ENCODE data around the gene DOCK8. TPM values are rescaled to one million over a fixed set of nuclear protein-coding genes. Genes with fewer than 3 reads are reported as not detected.

DOCK8 gene
- total and polyA plus RNA-seq, 2 of the 4 experiments (the other 2 are of a cell fraction) = not detected

DNA sequence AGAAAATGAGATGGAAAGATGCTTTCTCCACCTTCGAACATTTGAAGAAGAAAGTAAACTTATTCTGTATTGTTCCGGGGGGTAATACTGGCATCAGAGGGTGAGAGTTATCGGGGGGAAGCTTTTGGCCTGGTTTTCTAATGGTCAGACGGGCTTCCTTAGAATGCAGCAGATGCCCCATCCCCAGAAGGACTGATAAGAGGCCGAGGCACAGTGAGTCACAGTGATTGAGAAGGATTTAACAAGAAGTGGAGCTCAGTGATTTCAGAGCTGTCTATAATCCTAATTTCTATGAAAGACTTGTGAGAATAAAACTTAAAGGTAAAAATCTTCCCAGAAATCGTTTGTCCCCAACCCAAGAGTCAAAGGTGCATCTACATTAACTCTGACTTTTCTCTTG, 123.9 kb downstream of the DOCK8 start:
- no peak overlapping the region for H3K56ac ChIP-seq (ENCODE audit: extremely low read depth, insufficient read depth, low read length)
- no peak overlapping the region for H3K9ac ChIP-seq (ENCODE audit: low read depth, low read length)
- no peak overlapping the region for H2BK5ac ChIP-seq (ENCODE audit: low read depth, low read length, poor library complexity, severe bottlenecking)
- no peak overlapping the region for H2AK5ac ChIP-seq (ENCODE audit: low read depth, low read length)
- dilution Hi-C loops (cut with HindIII; ENCODE audit: low sequenced_read_pairs, unreplicated experiment) = no loop called here
- no peak overlapping the region for H2BK120ac ChIP-seq (ENCODE audit: low read depth, low read length)
- H3K27ac ChIP-seq (ENCODE audit: insufficient read depth, low read length) = no peak overlapping the region
- H4K20me1 ChIP-seq (ENCODE audit: insufficient read depth, low read length) = no peaks in the 10 kb centered on the region
- H2BK20ac ChIP-seq (ENCODE audit: low read depth, low read length) = no peak overlapping the region
- no peaks in the 10 kb centered on the region for H3K4me1 ChIP-seq (ENCODE audit: control insufficient read depth, insufficient read depth, low read length)
- no peak overlapping the region for H4K8ac ChIP-seq (ENCODE audit: low read depth in 2 of 2, low read length in 2 of 2)
- H2AK9ac ChIP-seq (replicated peaks; ENCODE audit: low read depth, low read length, poor library complexity) = no peak overlapping the region
- ChIA-PET POLR2A (ENCODE audit: unreplicated experiment) (no interaction called here), CTCF (no interaction called here)
- DNase-seq (no peak), ATAC-seq (ENCODE audit: low read depth) (no peak)
- H3K27me3 ChIP-seq (ENCODE audit: control insufficient read depth, insufficient read depth, low read length) = no peaks in the 10 kb centered on the region
- H2BK15ac ChIP-seq (ENCODE audit: low read depth, low read length) = no peak overlapping the region
- no peak overlapping the region for H3K14ac ChIP-seq (replicated peaks; ENCODE audit: low read depth, low read length)
- no peak overlapping the region for H3K4me2 ChIP-seq (ENCODE audit: low read depth, low read length)
- no peaks in the 10 kb centered on the region for H3K9me1 ChIP-seq (ENCODE audit: insufficient read depth, low read length)
- in situ Hi-C loops (cut with MboI; ENCODE audit: low sequenced_read_pairs) = no loop called here
- H3K36me3 ChIP-seq (ENCODE audit: control insufficient read depth, insufficient read depth, low read length) = no peaks in the 10 kb centered on the region
- no peak overlapping the region for H3K4ac ChIP-seq (ENCODE audit: low read depth, low read length)
- H4K5ac ChIP-seq (ENCODE audit: low read depth, low read length) = no peak overlapping the region
- TF ChIP-seq CHD1 (IDR thresholded peaks at IDR 0.05; ENCODE audit: low read depth, low read length) = no peak
- no peak for TF ChIP-seq RFX5 (IDR thresholded peaks at IDR 0.05; ENCODE audit: low read depth, low read length)
- TF ChIP-seq MXI1 (IDR thresholded peaks at IDR 0.05; ENCODE audit: borderline replicate concordance, low read depth, low read length) = no peak
- no peak for TF ChIP-seq RCOR1 (IDR thresholded peaks at IDR 0.05; ENCODE audit: insufficient replicate concordance, low read length)
- TF ChIP-seq MAZ (IDR thresholded peaks at IDR 0.05; ENCODE audit: borderline replicate concordance, low read depth, low read length) = no peak
- TF ChIP-seq, protein P1, sequence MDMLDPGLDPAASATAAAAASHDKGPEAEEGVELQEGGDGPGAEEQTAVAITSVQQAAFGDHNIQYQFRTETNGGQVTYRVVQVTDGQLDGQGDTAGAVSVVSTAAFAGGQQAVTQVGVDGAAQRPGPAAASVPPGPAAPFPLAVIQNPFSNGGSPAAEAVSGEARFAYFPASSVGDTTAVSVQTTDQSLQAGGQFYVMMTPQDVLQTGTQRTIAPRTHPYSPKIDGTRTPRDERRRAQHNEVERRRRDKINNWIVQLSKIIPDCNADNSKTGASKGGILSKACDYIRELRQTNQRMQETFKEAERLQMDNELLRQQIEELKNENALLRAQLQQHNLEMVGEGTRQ (IDR thresholded peaks at IDR 0.05; ENCODE audit: low read depth, low read length) = no peak
- no peak for TF ChIP-seq NFE2L2 (IDR thresholded peaks at IDR 0.05; ENCODE audit: low read depth, low read length)
- no peak for TF ChIP-seq ELK1 (IDR thresholded peaks at IDR 0.05; ENCODE audit: borderline replicate concordance, low read depth, low read length)
- no peak for TF ChIP-seq POLR2A (IDR thresholded peaks at IDR 0.05; ENCODE audit: low read depth, low read length)
- TF ChIP-seq CEBPB (IDR thresholded peaks at IDR 0.05; ENCODE audit: low read depth, low read length) = no peak
- no peak for TF ChIP-seq SMC3 (IDR thresholded peaks at IDR 0.05; ENCODE audit: low read depth, low read length)
- TF ChIP-seq MAFK (IDR thresholded peaks at IDR 0.05; ENCODE audit: low read depth, low read length) = no peak
- TF ChIP-seq FOS (IDR thresholded peaks at IDR 0.05; ENCODE audit: low read depth, low read length) = no peak
- TF ChIP-seq RAD21 (IDR thresholded peaks at IDR 0.05; ENCODE audit: low read length) = no peak
- TF ChIP-seq BHLHE40 (IDR thresholded peaks at IDR 0.05; ENCODE audit: low read depth, low read length) = no peak
- TF ChIP-seq, protein P2, sequence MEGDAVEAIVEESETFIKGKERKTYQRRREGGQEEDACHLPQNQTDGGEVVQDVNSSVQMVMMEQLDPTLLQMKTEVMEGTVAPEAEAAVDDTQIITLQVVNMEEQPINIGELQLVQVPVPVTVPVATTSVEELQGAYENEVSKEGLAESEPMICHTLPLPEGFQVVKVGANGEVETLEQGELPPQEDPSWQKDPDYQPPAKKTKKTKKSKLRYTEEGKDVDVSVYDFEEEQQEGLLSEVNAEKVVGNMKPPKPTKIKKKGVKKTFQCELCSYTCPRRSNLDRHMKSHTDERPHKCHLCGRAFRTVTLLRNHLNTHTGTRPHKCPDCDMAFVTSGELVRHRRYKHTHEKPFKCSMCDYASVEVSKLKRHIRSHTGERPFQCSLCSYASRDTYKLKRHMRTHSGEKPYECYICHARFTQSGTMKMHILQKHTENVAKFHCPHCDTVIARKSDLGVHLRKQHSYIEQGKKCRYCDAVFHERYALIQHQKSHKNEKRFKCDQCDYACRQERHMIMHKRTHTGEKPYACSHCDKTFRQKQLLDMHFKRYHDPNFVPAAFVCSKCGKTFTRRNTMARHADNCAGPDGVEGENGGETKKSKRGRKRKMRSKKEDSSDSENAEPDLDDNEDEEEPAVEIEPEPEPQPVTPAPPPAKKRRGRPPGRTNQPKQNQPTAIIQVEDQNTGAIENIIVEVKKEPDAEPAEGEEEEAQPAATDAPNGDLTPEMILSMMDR (conservative IDR thresholded peaks at IDR 0.05; ENCODE audit: low read depth, low read length) = no peak
- H3K4me3 ChIP-seq (ENCODE audit: insufficient read depth, low read depth, low read length) = no peak overlapping the region
- no peak overlapping the region for H3K18ac ChIP-seq (ENCODE audit: low read depth, low read length)
- H3K79me1 ChIP-seq (ENCODE audit: low read depth in 1 of 2, low read length in 2 of 2) = no peaks in the 10 kb centered on the region
- H3K9me3 ChIP-seq (ENCODE audit: control insufficient read depth, insufficient read depth, low read length) = no peaks in the 10 kb centered on the region
- BruUV-seq (replicated peaks) = no TSS peak
- H4K91ac ChIP-seq (ENCODE audit: insufficient read depth, low read depth, low read length) = no peak overlapping the region
- intact Hi-C loops (cut with micrococcal nuclease) = no loop called here
- H3K23ac ChIP-seq (ENCODE audit: low read depth, low read length) = no peak overlapping the region
- no peak overlapping the region for H2AFZ ChIP-seq (replicated peaks; ENCODE audit: low read length, poor library complexity)
- WGBS, 2 experiments (ENCODE audit: extremely low coverage in 2 of 2, insufficient read length in 1 of 2) = no CpG with 5 or more reads among the region's 6 CpGs
